Measurements from ENCODE around the gene SYNGR1.

- TF ChIP-seq, protein P1, sequence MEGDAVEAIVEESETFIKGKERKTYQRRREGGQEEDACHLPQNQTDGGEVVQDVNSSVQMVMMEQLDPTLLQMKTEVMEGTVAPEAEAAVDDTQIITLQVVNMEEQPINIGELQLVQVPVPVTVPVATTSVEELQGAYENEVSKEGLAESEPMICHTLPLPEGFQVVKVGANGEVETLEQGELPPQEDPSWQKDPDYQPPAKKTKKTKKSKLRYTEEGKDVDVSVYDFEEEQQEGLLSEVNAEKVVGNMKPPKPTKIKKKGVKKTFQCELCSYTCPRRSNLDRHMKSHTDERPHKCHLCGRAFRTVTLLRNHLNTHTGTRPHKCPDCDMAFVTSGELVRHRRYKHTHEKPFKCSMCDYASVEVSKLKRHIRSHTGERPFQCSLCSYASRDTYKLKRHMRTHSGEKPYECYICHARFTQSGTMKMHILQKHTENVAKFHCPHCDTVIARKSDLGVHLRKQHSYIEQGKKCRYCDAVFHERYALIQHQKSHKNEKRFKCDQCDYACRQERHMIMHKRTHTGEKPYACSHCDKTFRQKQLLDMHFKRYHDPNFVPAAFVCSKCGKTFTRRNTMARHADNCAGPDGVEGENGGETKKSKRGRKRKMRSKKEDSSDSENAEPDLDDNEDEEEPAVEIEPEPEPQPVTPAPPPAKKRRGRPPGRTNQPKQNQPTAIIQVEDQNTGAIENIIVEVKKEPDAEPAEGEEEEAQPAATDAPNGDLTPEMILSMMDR (IDR thresholded peaks at IDR 0.05), result no peak
- TF ChIP-seq POLR2AphosphoS5 (IDR thresholded peaks at IDR 0.05) (no peak), POLR2A (IDR thresholded peaks at IDR 0.05) (no peak), EP300 (IDR thresholded peaks at IDR 0.05) (no peak)
Measured at GRCh38 chr22:39392341-39392948, 42.7 kb downstream of the SYNGR1 start.

Measured in stomach (tissue), 4 donors.